A172 (cell line): Measurements from ENCODE around the gene RAP1A. TPM values are rescaled to one million over a fixed set of nuclear protein-coding genes. Genes with fewer than 3 reads are reported as not detected.

Experiments used
- DNase-seq: peaks from one replicate; pipeline ENCODE4 v3.0.0-alpha.2; 2015; ENCODE audit warnings: low spot score
- total RNA-seq: library from RNA; depleted of rRNA; stranded (reverse); fragments of >200 nt; shearing (Covaris generic); gene quantifications from 2 replicates; pipeline ENCODE4 v1.2.3, GENCODE V29; 2014; rRNA removed

Gene RAP1A
- 27.9 and 34.5 TPM in 2 replicates for total RNA-seq

GRCh38 chr1:111619635-111620440 is at the start of gene RAP1A:
Gene RAP1A (plus strand): TSS chr1:111619789. CDS start chr1:111691361, 71,572 bp downstream.
- DNase-seq = peak; percentile 72

DNA sequence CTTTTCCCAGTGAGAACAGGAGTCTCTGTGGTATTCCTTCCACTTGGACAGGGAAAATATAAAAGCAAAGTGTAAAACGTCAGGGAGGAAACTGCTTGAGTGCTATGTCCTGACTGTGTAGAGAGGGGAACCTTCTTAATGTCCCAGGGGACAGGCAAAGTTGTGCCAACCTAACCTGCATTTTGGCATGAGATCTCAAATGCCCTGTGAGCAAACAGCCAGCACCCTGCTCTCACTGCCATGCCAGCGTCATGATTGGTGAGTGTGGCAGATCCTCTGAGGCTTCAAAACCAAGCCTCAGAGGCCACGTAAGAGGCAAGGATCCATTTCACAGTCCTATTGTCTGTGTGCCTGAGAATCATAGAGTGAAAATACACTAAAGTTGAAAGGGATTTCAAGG is 49.7 kb upstream of the RAP1A start:
- DNase-seq = no peak

DNA sequence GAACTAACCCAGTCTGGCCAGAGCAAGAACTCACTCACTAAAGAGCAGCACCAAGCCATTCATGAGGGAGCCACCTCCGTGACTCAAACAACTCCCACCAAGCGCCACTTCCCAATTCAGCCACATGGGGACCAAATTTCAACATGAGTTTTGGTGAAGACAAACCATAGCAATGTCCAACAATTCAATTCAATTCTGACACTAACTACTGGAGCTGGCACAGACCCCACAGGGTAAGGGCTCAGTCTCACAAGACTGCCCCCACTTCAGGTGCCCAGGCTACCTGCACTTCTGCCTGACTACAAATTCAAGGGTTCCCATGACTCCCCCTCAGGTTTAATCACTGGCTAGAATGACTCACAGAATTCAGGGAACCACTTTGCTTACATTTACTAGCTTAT is 48.8 kb upstream of the RAP1A start:
- no peak for DNase-seq

DNA sequence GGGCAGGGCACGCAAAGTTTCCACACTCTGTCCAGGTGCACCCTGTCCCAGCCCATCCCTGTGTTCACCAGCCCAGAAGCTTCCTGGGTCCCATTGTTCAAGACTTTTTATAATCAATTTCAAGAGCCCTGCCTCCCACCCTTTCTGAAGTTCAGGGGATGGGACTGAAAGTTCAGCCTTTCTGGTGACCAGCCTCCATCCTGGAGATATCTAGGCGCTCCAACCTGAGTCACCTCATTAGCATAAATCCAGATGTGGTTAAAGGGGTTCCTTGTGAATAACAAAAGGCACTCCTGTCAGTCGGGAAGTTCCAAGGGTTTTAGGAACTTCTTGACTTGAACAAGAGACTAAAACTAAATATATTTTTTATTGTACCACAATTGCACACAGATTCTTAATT is 48.4 kb upstream of the RAP1A start:
- no peak for DNase-seq

DNA sequence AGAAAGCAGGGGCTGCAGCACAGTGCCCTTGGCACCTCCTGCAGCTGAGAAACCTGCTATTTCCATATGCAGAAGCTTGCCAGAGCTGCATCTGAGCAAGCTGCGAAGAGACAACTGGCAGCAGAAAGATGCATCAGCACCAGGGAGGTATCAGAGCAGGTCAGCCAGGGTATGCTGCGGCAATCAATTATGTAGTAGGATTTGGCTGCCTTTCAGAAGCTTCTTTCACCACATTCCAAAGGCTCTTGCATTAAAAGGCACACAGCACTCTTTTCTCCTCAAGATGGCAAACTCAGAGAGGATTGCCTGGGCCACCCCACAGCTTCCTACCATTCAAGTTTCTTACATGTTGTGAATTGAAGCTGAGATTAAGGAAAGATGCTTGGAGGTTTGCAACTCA is 47.6 kb upstream of the RAP1A start:
- DNase-seq = peak; percentile 79

- DNase-seq = no peak
Measured at GRCh38 chr1:111576547-111576946, 43.0 kb upstream of the RAP1A start.

GRCh38 chr1:111577814-111578213 is 41.8 kb upstream of the RAP1A start:
- no peak for DNase-seq

GRCh38 chr1:111581166-111581565 is 38.4 kb upstream of the RAP1A start:
- no peak for DNase-seq

DNA sequence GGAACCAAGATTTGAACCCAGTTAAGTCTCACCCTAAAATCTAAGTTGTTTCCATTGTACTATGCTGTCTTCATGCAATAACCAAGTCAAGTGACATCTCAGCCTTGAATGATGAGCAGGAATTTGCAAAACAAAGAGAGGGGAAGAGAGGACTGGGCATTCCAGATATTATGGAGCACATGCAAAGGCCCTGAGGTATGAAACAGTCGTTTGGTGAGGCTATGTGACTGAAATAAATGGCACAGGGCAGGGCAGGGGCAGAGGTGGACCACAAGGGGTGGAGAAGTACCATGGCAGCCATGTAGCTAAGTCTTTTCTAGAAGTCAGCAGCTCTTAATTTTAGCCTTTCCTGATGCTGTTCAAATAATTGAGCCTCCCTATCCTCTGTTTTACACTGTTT is 37.6 kb upstream of the RAP1A start:
- DNase-seq = no peak

GRCh38 chr1:111582644-111583618 is 36.7 kb upstream of the RAP1A start:
- DNase-seq = no peak

GRCh38 chr1:111585447-111586086 is 34.0 kb upstream of the RAP1A start:
- no peak for DNase-seq

GRCh38 chr1:111586112-111586511 is 33.5 kb upstream of the RAP1A start:
- no peak for DNase-seq

DNA sequence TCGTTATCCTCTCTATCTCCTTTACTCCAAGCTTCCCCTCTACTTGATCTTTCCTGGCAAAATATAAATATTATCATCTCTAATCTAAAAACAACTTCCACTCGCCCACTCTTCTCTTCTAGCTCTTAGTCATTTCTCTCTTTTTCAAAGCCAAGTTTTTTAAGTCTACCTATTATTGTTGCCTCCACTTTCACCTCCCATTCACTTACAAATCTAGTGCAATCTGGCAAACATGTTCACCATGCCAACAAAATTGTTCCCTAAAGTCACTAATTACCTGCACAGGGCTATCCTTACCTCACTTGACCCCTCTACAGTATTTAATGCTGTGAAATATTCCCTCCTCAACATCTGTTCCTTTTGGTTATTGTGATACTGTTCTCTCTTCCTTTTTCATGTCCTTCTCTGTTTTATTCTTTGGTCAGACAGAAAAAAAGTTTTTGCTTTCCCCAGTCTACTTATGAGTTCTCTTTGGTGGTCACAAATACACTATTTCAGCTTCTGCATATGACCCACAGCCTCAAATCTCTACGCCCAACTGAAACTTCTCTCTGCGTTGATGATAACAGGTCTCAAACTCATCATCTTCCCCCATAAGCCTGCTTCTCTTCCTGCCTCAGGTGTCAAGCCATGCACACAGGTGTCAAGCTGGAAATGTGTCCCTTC is 31.9 kb upstream of the RAP1A start:
- DNase-seq = no peak

DNA sequence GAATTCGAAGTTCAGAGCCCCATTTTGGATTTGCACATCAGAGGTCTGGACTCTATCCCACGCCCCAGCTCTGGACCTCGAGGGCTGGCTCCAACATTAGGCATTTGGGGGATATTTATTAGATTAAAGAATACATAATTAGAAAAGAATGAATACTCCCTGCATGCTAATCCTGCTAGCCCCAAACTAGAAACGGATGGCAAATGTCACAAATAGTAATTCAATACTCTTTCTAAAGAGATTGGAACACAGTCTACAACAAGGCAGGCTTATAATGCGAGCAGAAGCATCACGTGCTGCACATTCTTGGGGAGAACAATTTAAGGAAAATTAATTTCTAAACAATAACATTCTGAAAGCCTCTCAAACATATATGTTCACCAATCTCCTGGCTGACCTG is 27.7 kb upstream of the RAP1A start:
- DNase-seq = no peak

- peak; percentile 93 for DNase-seq
Measured at GRCh38 chr1:111592389-111593361, 26.9 kb upstream of the RAP1A start.

- no peak for DNase-seq
Measured at GRCh38 chr1:111593403-111594305, 25.9 kb upstream of the RAP1A start.

DNA sequence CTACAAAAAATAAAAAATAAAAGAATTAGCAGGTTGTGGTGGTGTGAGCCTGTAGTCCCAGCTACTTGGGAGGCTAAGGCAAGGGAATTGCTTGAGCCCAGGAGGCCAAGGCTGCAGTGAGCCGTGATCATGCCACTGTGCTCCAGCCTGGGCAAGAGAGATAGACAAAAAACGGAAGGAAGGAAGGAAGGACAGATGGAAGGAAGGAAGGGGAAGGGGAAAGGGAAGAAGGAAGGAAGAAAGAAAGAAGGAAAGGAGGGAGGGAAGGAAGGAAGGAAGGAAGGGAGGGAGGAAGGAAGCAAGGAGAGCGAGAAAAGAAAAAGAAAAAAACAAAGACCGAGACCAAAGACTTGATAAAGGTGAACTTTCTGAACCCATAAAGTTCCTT is 25.3 kb upstream of the RAP1A start:
- DNase-seq = no peak

GRCh38 chr1:111595807-111596206 is 23.8 kb upstream of the RAP1A start:
- DNase-seq = no peak

DNA sequence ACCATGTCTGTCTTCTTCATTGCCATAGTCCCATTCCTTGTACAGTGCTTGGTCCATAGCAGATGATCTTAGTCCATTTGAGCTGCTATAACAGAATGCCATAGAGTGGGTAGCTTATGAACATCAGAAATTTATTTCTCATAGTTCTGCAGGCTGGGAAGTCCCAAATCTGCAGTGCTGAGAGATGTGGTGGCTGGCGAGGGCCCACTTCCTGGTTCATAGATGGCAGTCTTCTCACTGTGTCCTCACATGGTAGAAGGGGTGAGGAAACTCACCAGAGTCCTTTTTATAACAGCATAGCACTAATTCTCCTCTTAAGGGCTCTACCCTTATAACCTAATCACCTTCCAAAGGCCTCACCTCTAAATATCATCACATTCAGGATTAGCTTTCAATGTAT is 23.1 kb upstream of the RAP1A start:
- DNase-seq = no peak
